ENCODE measurements around the gene TMEM63A. TPM values are rescaled to one million over a fixed set of nuclear protein-coding genes. Genes with fewer than 3 reads are reported as not detected.

Gene TMEM63A
- total and polyA plus RNA-seq, 2 of the 13 experiments (the other 11 are each of a cell fraction or from before 2014, with no cell fraction given): 23.9 to 53.3 TPM

DNA sequence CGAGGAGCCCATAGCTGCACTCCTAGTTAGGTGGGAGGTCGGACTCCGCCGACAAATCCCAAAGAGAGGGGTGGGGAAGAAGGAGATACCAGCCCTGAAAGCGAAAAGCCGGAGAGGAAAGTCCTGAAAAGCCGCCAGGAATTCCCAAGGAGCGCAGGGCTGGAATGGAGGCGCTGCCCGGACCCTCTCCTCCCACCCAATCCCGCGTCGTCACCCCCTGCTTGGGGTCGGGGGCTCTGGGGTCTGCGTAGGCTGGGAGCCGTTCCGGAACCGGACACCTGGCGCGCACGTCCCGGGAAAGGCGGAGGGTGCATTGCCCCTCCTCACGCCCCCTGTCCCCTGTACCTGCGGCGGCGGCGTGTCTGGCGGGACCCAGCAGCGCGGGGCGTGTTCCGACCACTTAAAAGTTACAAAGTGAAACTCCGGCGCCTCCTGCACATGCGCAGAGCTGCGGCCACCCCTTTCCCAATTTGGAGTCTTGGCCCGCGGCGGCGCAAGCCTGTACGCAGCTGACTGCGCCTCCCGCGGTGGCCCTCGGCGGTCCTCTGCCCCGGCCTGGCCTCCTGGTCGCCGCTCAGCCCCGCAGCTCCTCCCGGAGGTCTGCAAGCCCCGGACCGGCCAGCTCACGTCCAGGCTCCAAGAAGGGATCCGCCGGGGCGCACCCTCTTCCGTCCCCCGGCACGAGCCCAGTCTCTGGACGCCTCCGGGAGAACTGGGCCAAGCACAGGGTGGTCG, at the start of gene TMEM63A (continued):
- TF ChIP-seq, protein P1, sequence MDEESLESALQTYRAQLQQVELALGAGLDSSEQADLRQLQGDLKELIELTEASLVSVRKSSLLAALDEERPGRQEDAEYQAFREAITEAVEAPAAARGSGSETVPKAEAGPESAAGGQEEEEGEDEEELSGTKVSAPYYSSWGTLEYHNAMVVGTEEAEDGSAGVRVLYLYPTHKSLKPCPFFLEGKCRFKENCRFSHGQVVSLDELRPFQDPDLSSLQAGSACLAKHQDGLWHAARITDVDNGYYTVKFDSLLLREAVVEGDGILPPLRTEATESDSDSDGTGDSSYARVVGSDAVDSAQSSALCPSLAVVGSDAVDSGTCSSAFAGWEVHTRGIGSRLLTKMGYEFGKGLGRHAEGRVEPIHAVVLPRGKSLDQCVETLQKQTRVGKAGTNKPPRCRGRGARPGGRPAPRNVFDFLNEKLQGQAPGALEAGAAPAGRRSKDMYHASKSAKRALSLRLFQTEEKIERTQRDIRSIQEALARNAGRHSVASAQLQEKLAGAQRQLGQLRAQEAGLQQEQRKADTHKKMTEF (CRISPR knock-in tag; IDR thresholded peaks at IDR 0.05): peak; percentile 46; the same call in 1 of the 2 replicates
- TF ChIP-seq, protein P2, sequence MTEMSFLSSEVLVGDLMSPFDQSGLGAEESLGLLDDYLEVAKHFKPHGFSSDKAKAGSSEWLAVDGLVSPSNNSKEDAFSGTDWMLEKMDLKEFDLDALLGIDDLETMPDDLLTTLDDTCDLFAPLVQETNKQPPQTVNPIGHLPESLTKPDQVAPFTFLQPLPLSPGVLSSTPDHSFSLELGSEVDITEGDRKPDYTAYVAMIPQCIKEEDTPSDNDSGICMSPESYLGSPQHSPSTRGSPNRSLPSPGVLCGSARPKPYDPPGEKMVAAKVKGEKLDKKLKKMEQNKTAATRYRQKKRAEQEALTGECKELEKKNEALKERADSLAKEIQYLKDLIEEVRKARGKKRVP (CRISPR knock-in tag; IDR thresholded peaks at IDR 0.05): no peak; a peak in 1 of 4 replicates
- TF ChIP-seq SSRP1 (CRISPR knock-in tag; IDR thresholded peaks at IDR 0.05) (no peak), FOXA3 (CRISPR knock-in tag; IDR thresholded peaks at IDR 0.05) (no peak; the same call in 1 of the 2 replicates), ZNF230 (CRISPR knock-in tag; IDR thresholded peaks at IDR 0.05) (peak; percentile 74; the same call in 1 of the 2 replicates), ZNF101 (CRISPR knock-in tag; IDR thresholded peaks at IDR 0.05; ENCODE audit: borderline replicate concordance, low read depth) (no peak), PPARG (CRISPR knock-in tag; conservative IDR thresholded peaks at IDR 0.05) (no peak; the same call in 1 of the 2 replicates), ETV5 (CRISPR knock-in tag; IDR thresholded peaks at IDR 0.05; ENCODE audit: borderline replicate concordance) (no peak; the same call in 1 of the 2 replicates), PHB2 (IDR thresholded peaks at IDR 0.05; ENCODE audit: partially characterized antibody) (no peak), EEA1 (CRISPR knock-in tag; IDR thresholded peaks at IDR 0.05; ENCODE audit: borderline replicate concordance) (no peak; the same call in 1 of the 2 replicates), MED13 (CRISPR knock-in tag; IDR thresholded peaks at IDR 0.05) (peak; percentile 45; the same call in 1 of the 2 replicates), FOSL2 (CRISPR knock-in tag; IDR thresholded peaks at IDR 0.05) (peak; percentile 20; the same call in 1 of the 2 replicates), HNRNPLL (IDR thresholded peaks at IDR 0.05; ENCODE audit: low read depth, low read length, poor library complexity, severe bottlenecking) (peak; percentile 99), ZNF558 (CRISPR knock-in tag; IDR thresholded peaks at IDR 0.05; ENCODE audit: borderline replicate concordance) (peak; percentile 83; the same call in 1 of the 2 replicates), HIVEP1 (CRISPR knock-in tag; IDR thresholded peaks at IDR 0.05) (peak; percentile 28; the same call in 1 of the 2 replicates)
- TF ChIP-seq, protein P3, sequence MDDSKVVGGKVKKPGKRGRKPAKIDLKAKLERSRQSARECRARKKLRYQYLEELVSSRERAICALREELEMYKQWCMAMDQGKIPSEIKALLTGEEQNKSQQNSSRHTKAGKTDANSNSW (CRISPR knock-in tag; IDR thresholded peaks at IDR 0.05; ENCODE audit: borderline replicate concordance): 0 out of 2 replicates have a peak, but pooled peaks have one; percentile 61
- TF ChIP-seq, protein P4, sequence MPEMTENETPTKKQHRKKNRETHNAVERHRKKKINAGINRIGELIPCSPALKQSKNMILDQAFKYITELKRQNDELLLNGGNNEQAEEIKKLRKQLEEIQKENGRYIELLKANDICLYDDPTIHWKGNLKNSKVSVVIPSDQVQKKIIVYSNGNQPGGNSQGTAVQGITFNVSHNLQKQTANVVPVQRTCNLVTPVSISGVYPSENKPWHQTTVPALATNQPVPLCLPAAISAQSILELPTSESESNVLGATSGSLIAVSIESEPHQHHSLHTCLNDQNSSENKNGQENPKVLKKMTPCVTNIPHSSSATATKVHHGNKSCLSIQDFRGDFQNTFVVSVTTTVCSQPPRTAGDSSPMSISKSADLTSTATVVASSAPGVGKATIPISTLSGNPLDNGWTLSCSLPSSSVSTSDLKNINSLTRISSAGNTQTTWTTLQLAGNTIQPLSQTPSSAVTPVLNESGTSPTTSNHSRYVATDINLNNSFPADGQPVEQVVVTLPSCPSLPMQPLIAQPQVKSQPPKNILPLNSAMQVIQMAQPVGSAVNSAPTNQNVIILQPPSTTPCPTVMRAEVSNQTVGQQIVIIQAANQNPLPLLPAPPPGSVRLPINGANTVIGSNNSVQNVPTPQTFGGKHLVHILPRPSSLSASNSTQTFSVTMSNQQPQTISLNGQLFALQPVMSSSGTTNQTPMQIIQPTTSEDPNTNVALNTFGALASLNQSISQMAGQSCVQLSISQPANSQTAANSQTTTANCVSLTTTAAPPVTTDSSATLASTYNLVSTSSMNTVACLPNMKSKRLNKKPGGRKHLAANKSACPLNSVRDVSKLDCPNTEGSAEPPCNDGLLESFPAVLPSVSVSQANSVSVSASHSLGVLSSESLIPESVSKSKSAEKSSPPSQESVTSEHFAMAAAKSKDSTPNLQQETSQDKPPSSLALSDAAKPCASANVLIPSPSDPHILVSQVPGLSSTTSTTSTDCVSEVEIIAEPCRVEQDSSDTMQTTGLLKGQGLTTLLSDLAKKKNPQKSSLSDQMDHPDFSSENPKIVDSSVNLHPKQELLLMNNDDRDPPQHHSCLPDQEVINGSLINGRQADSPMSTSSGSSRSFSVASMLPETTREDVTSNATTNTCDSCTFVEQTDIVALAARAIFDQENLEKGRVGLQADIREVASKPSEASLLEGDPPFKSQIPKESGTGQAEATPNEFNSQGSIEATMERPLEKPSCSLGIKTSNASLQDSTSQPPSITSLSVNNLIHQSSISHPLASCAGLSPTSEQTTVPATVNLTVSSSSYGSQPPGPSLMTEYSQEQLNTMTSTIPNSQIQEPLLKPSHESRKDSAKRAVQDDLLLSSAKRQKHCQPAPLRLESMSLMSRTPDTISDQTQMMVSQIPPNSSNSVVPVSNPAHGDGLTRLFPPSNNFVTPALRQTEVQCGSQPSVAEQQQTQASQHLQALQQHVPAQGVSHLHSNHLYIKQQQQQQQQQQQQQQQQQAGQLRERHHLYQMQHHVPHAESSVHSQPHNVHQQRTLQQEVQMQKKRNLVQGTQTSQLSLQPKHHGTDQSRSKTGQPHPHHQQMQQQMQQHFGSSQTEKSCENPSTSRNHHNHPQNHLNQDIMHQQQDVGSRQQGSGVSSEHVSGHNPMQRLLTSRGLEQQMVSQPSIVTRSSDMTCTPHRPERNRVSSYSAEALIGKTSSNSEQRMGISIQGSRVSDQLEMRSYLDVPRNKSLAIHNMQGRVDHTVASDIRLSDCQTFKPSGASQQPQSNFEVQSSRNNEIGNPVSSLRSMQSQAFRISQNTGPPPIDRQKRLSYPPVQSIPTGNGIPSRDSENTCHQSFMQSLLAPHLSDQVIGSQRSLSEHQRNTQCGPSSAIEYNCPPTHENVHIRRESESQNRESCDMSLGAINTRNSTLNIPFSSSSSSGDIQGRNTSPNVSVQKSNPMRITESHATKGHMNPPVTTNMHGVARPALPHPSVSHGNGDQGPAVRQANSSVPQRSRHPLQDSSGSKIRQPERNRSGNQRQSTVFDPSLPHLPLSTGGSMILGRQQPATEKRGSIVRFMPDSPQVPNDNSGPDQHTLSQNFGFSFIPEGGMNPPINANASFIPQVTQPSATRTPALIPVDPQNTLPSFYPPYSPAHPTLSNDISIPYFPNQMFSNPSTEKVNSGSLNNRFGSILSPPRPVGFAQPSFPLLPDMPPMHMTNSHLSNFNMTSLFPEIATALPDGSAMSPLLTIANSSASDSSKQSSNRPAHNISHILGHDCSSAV (CRISPR knock-in tag; IDR thresholded peaks at IDR 0.05; ENCODE audit: borderline replicate concordance): no peak

Measured in HepG2 (cell line).